H1 (cell line): ENCODE results near the gene ODR4. TPM values are rescaled to one million over a fixed set of nuclear protein-coding genes. Genes with fewer than 3 reads are reported as not detected.

Source experiments
- CTCF ChIA-PET: fragments of 300-600 bp; sonication (Branson Sonifier 250); formaldehyde crosslinking; loops from one replicate; lab custom pipeline; 2021; ENCODE audit not compliant: partially characterized antibody; lab: Charles Lee
- POLR2A ChIA-PET: fragments of 300-600 bp; sonication (Branson Sonifier 250); formaldehyde crosslinking; loops from one replicate; lab custom pipeline; 2021; ENCODE audit warnings: inconsistent platforms; ENCODE audit not compliant: partially characterized antibody; lab: Charles Lee
- DNase-seq, 2 experiments: peaks; one replicate each; pipeline versions ENCODE4 v3.0.0 to v3.0.0-alpha.2; 2010 to 2022; ENCODE audit warnings: low spot score in 2 of 2, low read depth in 1 of 2, mixed read lengths in 1 of 2
- FAIRE-seq: peaks from 2 replicates; lab custom pipeline; 2011; peaks lifted over from hg19 to GRCh38; lab: Jason Lieb, UNC
- H2AFZ ChIP-seq: 2 replicates; pipeline ENCODE4 v1.8.1; 2012; ENCODE audit warnings: low read length, inconsistent platforms
- H2AK5ac ChIP-seq: 2 replicates; pipeline ENCODE4 v1.6.1; 2013; ENCODE audit warnings: low read depth, low read length
- H2BK120ac ChIP-seq: replicated peaks from 2 replicates; pipeline ENCODE3; 2013; ENCODE audit warnings: low read depth, low read length, inconsistent platforms
- H2BK12ac ChIP-seq: 2 replicates; pipeline ENCODE4 v1.6.1; 2013; ENCODE audit warnings: low read depth, low read length
- H2BK15ac ChIP-seq: 2 replicates; pipeline ENCODE4 v1.6.1; 2013; ENCODE audit warnings: low read length
- H2BK20ac ChIP-seq: 2 replicates; pipeline ENCODE4 v1.6.1; 2013; ENCODE audit warnings: low read length
- H2BK5ac ChIP-seq: 2 replicates; pipeline ENCODE4 v1.6.1; 2013; ENCODE audit warnings: low read depth, low read length
- H3K14ac ChIP-seq: 2 replicates; pipeline ENCODE4 v1.6.1; 2013; ENCODE audit warnings: inconsistent platforms; ENCODE audit not compliant: insufficient read length
- H3K18ac ChIP-seq: 2 replicates; pipeline ENCODE4 v1.6.1; 2013; ENCODE audit warnings: low read length; ENCODE audit errors: extremely low read depth
- H3K23ac ChIP-seq: 2 replicates; pipeline ENCODE4 v1.6.1; 2013; ENCODE audit warnings: inconsistent platforms; ENCODE audit not compliant: insufficient read length
- H3K23me2 ChIP-seq: 2 replicates; pipeline ENCODE4 v1.6.1; 2013; ENCODE audit warnings: low read depth, low read length
- H3K27ac ChIP-seq: 2 replicates; pipeline ENCODE4 v1.6.1; 2011; ENCODE audit warnings: low read depth, low read length, inconsistent platforms
- H3K27me3 ChIP-seq, 4 experiments: replicated peaks in 1 of 4; 1 replicate in 1 of 4; 2 replicates in 3 of 4; pipeline versions ENCODE4 v1.6.1 to v1.8.1; 2011 to 2013; ENCODE audit warnings: low read length in 3 of 4, mild to moderate bottlenecking in 3 of 4, inconsistent platforms in 2 of 4, mixed read lengths in 2 of 4, moderate library complexity in 1 of 4; ENCODE audit not compliant: control insufficient read depth in 3 of 4, insufficient read depth in 3 of 4; ENCODE audit errors: extremely low read depth in 1 of 4
- H3K36me3 ChIP-seq, 4 experiments: 2 replicates each; pipeline versions ENCODE4 v1.6.1 to v1.8.1; 2011 to 2013; ENCODE audit warnings: mild to moderate bottlenecking in 4 of 4, low read length in 3 of 4, moderate library complexity in 2 of 4, control low read depth in 1 of 4, inconsistent platforms in 1 of 4; ENCODE audit not compliant: insufficient read depth in 4 of 4, control insufficient read depth in 2 of 4
- H3K4ac ChIP-seq: replicated peaks from 2 replicates; pipeline ENCODE3; 2013; ENCODE audit warnings: low read length, low read depth, mixed read lengths, inconsistent platforms; ENCODE audit not compliant: insufficient read length
- H3K4me1 ChIP-seq, 4 experiments: replicated peaks in 1 of 4; 1 replicate in 1 of 4; 2 replicates in 3 of 4; pipeline versions ENCODE4 v1.6.1 to v1.8.1; 2011 to 2013; ENCODE audit warnings: low read length in 3 of 4, inconsistent platforms in 2 of 4, mixed read lengths in 1 of 4; ENCODE audit not compliant: insufficient read depth in 4 of 4, control insufficient read depth in 3 of 4
- H3K4me2 ChIP-seq, 2 experiments: 2 replicates each; pipeline versions ENCODE4 v1.6.1 to v1.8.1; 2011 to 2013; ENCODE audit warnings: low read depth in 2 of 2, low read length in 2 of 2, control low read depth in 1 of 2, inconsistent platforms in 1 of 2, mild to moderate bottlenecking in 1 of 2; ENCODE audit not compliant: insufficient read depth in 1 of 2
- H3K4me3 ChIP-seq, 4 experiments: fragments of 200-600, 300-600 bp in 1 of 4; sonication (generic), shearing (Covaris generic), sonication (Bioruptor Twin) in 1 of 4; 2 replicates each; pipeline versions ENCODE4 v1.5.1 to v1.8.1; 2011 to 2016; ENCODE audit warnings: low read length in 4 of 4, low read depth in 3 of 4, control low read depth in 2 of 4, inconsistent platforms in 2 of 4, mild to moderate bottlenecking in 2 of 4, mixed read lengths in 1 of 4, moderate library complexity in 1 of 4; ENCODE audit not compliant: insufficient read depth in 2 of 4; ENCODE audit errors: extremely low read depth in 1 of 4
- H3K56ac ChIP-seq: replicated peaks from 2 replicates; pipeline ENCODE3; 2013; ENCODE audit warnings: low read depth, mild to moderate bottlenecking, mixed read lengths, low read length, inconsistent platforms; ENCODE audit not compliant: insufficient read length
- H3K79me1 ChIP-seq: 2 replicates; pipeline ENCODE4 v1.6.1; 2013; ENCODE audit warnings: low read depth, low read length, control low read depth
- H3K79me2 ChIP-seq, 2 experiments: 2 replicates each; pipeline versions ENCODE4 v1.6.1 to v1.8.1; 2012 to 2013; ENCODE audit warnings: low read length in 2 of 2, mild to moderate bottlenecking in 2 of 2, inconsistent platforms in 1 of 2; ENCODE audit not compliant: insufficient read depth in 2 of 2, control insufficient read depth in 1 of 2
- H3K9ac ChIP-seq, 4 experiments: replicated peaks in 1 of 4; 1 replicate in 1 of 4; 2 replicates in 3 of 4; pipeline versions ENCODE4 v1.6.1 to v1.8.1; 2011 to 2013; ENCODE audit warnings: low read depth in 3 of 4, low read length in 3 of 4, control low read depth in 2 of 4, mild to moderate bottlenecking in 2 of 4, moderate library complexity in 2 of 4, inconsistent platforms in 1 of 4; ENCODE audit errors: extremely low read depth in 1 of 4
- H3K9me3 ChIP-seq, 2 experiments: 2 replicates each; pipeline versions ENCODE4 v1.6.1 to v1.8.1; 2012 to 2013; ENCODE audit warnings: mild to moderate bottlenecking in 2 of 2, moderate library complexity in 2 of 2, control low read depth in 1 of 2, inconsistent platforms in 1 of 2, low read depth in 1 of 2, low read length in 1 of 2, mixed read lengths in 1 of 2; ENCODE audit not compliant: insufficient read depth in 2 of 2
- H4K20me1 ChIP-seq, 2 experiments: replicated peaks in 1 of 2; 2 replicates each; pipeline versions ENCODE3 to v1.8.1; 2011 to 2013; ENCODE audit warnings: inconsistent platforms in 2 of 2, low read length in 2 of 2, mild to moderate bottlenecking in 1 of 2; ENCODE audit not compliant: insufficient read depth in 2 of 2, control insufficient read depth in 1 of 2
- H4K5ac ChIP-seq: 2 replicates; pipeline ENCODE4 v1.6.1; 2013; ENCODE audit warnings: low read length, low read depth, mixed read lengths, inconsistent platforms; ENCODE audit not compliant: insufficient read length
- H4K8ac ChIP-seq: 2 replicates; pipeline ENCODE4 v1.8.0; 2013; ENCODE audit warnings: mild to moderate bottlenecking, moderate library complexity, low read length, inconsistent platforms; ENCODE audit not compliant: insufficient read depth; ENCODE audit errors: extremely low read depth
- H4K91ac ChIP-seq: replicated peaks from 2 replicates; pipeline ENCODE3; 2013; ENCODE audit warnings: low read length, mixed read lengths, inconsistent platforms; ENCODE audit not compliant: insufficient read length
- BRCA1 ChIP-seq: IDR thresholded peaks from 2 replicates; pipeline ENCODE4 v1.6.1; 2012; ENCODE audit warnings: low read depth, low read length, improper control_type of control experiment
- EP300 ChIP-seq, 2 experiments: IDR thresholded peaks; 1 replicate in 1 of 2; 2 replicates in 1 of 2; pipeline ENCODE4 v1.6.1; 2011 to 2012; ENCODE audit warnings: low read depth in 2 of 2, low read length in 2 of 2, mild to moderate bottlenecking in 2 of 2, borderline replicate concordance in 1 of 2, inconsistent platforms in 1 of 2, moderate library complexity in 1 of 2
- EZH2 ChIP-seq: fragments of 200-600 bp; sonication (generic); IDR thresholded peaks from 2 replicates; pipeline ENCODE4 v1.7.1; 2012; ENCODE audit warnings: low read depth, mild to moderate bottlenecking, moderate library complexity, low read length, inconsistent platforms; ENCODE audit not compliant: severe bottlenecking
- KDM1A ChIP-seq: fragments of 200-600, 300-600 bp; sonication (generic); IDR thresholded peaks from 2 replicates; pipeline ENCODE4 v1.7.1; 2016; ENCODE audit warnings: mild to moderate bottlenecking, low read length, borderline replicate concordance
- KDM5A ChIP-seq: fragments of 200-600 bp; IDR thresholded peaks from 2 replicates; pipeline ENCODE4 v1.7.1; 2012; ENCODE audit warnings: mild to moderate bottlenecking, low read length, inconsistent platforms, mixed read lengths
- MAFK ChIP-seq: IDR thresholded peaks from 2 replicates; pipeline ENCODE4 v1.6.1; 2012; ENCODE audit warnings: low read depth, mild to moderate bottlenecking, improper control_type of control experiment, low read length
- MAX ChIP-seq: IDR thresholded peaks from 2 replicates; pipeline ENCODE4 v1.6.1; 2012; ENCODE audit warnings: inconsistent platforms
- POLR2AphosphoS5 ChIP-seq: IDR thresholded peaks from 2 replicates; pipeline ENCODE4 v1.6.1; 2011; ENCODE audit warnings: low read depth, low read length
- POU5F1 ChIP-seq: IDR thresholded peaks from 2 replicates; pipeline ENCODE4 v1.6.1; 2011; ENCODE audit warnings: low read depth, mild to moderate bottlenecking, low read length, moderate library complexity
- RFX5 ChIP-seq: IDR thresholded peaks from 2 replicates; pipeline ENCODE4 v1.6.1; 2011; ENCODE audit warnings: low read depth, low read length, improper control_type of control experiment, borderline replicate concordance
- SP2 ChIP-seq: IDR thresholded peaks from 2 replicates; pipeline ENCODE4 v1.6.1; 2012; ENCODE audit warnings: mild to moderate bottlenecking, low read length, inconsistent platforms
- SP4 ChIP-seq: IDR thresholded peaks from 2 replicates; pipeline ENCODE4 v1.6.1; 2012; ENCODE audit warnings: low read length, inconsistent platforms
- YY1 ChIP-seq: IDR thresholded peaks from 2 replicates; pipeline ENCODE4 v1.6.1; 2011; ENCODE audit warnings: low read depth, mild to moderate bottlenecking, low read length
- WGBS, 2 experiments: shearing (Covaris generic) in 1 of 2; methylation state at CpG; one replicate each; pipeline versions ENCODE4 v1.1.6 to v1.1.7; 2013 to 2015; ENCODE audit warnings: low lambda C conversion rate in 2 of 2, mixed read lengths in 2 of 2, inconsistent platforms in 1 of 2, low coverage in 1 of 2, missing lambda C conversion rate in 1 of 2; ENCODE audit not compliant: insufficient replicate concordance in 2 of 2, insufficient coverage in 1 of 2, insufficient read length in 1 of 2; ENCODE audit errors: extremely low coverage in 1 of 2, missing lambda C conversion rate in 1 of 2; 5-methylcytosine and 5-hydroxymethylcytosine counted together
- polyA plus RNA-seq, 7 experiments: library from polyadenylated mRNA; depleted of rRNA in 3 of 7; stranded (reverse) in 5 of 7; unstranded in 2 of 7; fragments of >200 nt in 5 of 7; fragments of 200-250 nt in 2 of 7; gene quantifications; 1 replicate in 5 of 7; 2 replicates in 1 of 7; 4 replicates in 1 of 7; pipeline versions ENCODE4 v1.2.1 to v1.2.3, GENCODE V29; 2011 to 2013; ENCODE audit warnings: missing spikeins in 2 of 7, mixed read lengths in 2 of 7
- total RNA-seq: library from RNA; stranded (reverse); fragmentation: NEBNext Ultra II Directional; extraction: Animal tissue kit (Norgen Biotek cat#: 25700); gene quantifications from 2 replicates; pipeline ENCODE4 v1.2.1, GENCODE V29; 2021

Gene ODR4
- total and polyA plus RNA-seq, 2 of the 8 experiments (the other 6 are each of a cell fraction or from before 2014, with no cell fraction given) = 4.1 to 14.1 TPM

GRCh38 chr1:186442651-186443375, 67.2 kb downstream of the ODR4 start:
- H2AK5ac ChIP-seq = no peak overlapping the region
- FAIRE-seq (no peak), DNase-seq (no peak)
- H3K23me2 ChIP-seq = no peaks in the 10 kb centered on the region
- H3K79me1 ChIP-seq = no peaks in the 10 kb centered on the region
- no peaks in the 10 kb centered on the region for H3K27me3 ChIP-seq
- ChIA-PET CTCF (no interaction called here), POLR2A (no interaction called here)
- H3K9ac ChIP-seq = no peak overlapping the region
- no peak overlapping the region for H2BK15ac ChIP-seq
- no peaks in the 10 kb centered on the region for H4K20me1 ChIP-seq
- H3K14ac ChIP-seq = no peak overlapping the region
- no peak overlapping the region for H4K8ac ChIP-seq
- no peak overlapping the region for H4K5ac ChIP-seq
- H2BK5ac ChIP-seq = no peak overlapping the region
- H3K18ac ChIP-seq = no peak overlapping the region
- no peak overlapping the region for H3K56ac ChIP-seq
- H2AFZ ChIP-seq = no peak overlapping the region
- no peak overlapping the region for H3K4ac ChIP-seq
- H3K23ac ChIP-seq = no peak overlapping the region
- no peak overlapping the region for H2BK120ac ChIP-seq
- H3K9me3 ChIP-seq = no peaks in the 10 kb centered on the region
- H2BK20ac ChIP-seq = no peak overlapping the region
- no peaks in the 10 kb centered on the region for H3K36me3 ChIP-seq
- no peak overlapping the region for H3K27ac ChIP-seq
- H3K4me3 ChIP-seq = no peak overlapping the region
- H3K4me1 ChIP-seq = no peaks in the 10 kb centered on the region
- WGBS, 2 experiments = 70% methylated on average over 1 of the region's 1 CpG; no CpG with 5 or more reads in 1 of the 2 experiments
- H4K91ac ChIP-seq = no peak overlapping the region
- no peak overlapping the region for H3K4me2 ChIP-seq
- H2BK12ac ChIP-seq = no peak overlapping the region
- no peaks in the 10 kb centered on the region for H3K79me2 ChIP-seq
- TF ChIP-seq MAX = no peak
- TF ChIP-seq POLR2AphosphoS5 = no peak
- TF ChIP-seq EP300 (IDR thresholded peaks at IDR 0.05; ENCODE audit: borderline replicate concordance in 1 of 2, low read depth in 2 of 2, low read length in 2 of 2) = no peak
- TF ChIP-seq KDM5A = no peak
- TF ChIP-seq BRCA1 = no peak
- TF ChIP-seq RFX5 = no peak
- no peak for TF ChIP-seq KDM1A
- no peak for TF ChIP-seq YY1
- no peak for TF ChIP-seq POU5F1
- TF ChIP-seq MAFK = no peak
- TF ChIP-seq SP4 = no peak
- no peak for TF ChIP-seq EZH2
- no peak for TF ChIP-seq SP2
